ENCODE results near the gene DIPK1A. TPM values are rescaled to one million over a fixed set of nuclear protein-coding genes. Genes with fewer than 3 reads are reported as not detected.

DIPK1A gene
- total RNA-seq, 1 donor from 2014 or later = 5.6 TPM

DNA sequence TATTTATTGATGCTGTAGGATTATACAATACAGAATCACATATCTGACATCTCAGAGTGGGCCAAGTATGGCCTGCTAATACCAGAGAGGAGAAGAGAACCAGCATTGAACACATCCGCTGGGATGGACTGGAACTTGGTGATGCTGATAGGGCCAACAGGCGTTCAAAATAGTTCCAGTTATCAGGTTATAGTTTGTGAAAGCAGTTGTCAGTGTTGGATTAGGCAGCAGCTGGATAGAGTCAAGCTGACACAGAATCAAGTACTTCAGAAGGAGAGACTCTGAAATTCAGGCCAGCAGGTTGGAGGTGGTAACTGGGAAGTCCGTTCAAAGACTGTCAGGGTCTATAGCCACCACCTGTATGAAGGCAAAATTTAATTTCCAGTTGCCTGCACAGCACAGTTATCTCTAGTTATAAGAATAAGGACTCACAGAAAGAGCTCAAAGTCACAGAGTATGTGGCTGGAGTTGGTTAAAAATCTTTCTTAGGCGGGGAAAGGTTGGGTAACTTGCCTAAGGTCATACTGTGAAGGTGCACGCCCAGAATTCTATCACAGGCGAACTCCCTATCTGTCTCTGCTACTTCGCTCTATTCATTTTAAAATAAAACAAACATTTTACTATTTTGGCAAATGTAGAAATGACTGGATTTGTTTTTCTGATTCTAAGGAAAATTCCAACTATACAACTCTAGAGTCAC, 9.9 kb upstream of the DIPK1A start:
- ATAC-seq (no peak), DNase-seq (no peak)
- no peak for TF ChIP-seq CTCF (IDR thresholded peaks at IDR 0.05)

DNA sequence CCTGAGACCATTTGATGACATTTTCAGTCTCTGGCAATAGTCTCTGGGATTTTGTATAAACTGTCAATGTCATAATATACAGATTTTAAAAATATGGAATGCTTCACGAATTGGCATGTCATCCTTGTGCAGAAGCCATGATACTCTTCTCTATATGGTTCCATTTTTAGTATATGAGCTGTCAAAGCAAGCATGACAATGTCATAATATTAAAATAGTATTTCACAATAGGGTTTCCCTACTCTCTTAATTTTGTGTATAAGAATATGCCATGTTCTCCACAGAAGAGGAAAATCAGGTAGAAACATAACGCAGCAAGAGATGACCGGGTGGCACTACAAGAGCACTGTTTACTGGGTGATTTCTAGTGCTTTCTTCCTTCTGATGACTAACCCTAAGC, 8.3 kb upstream of the DIPK1A start:
- ATAC-seq (no peak), DNase-seq (no peak)
- no peak for TF ChIP-seq CTCF (IDR thresholded peaks at IDR 0.05)
- H3K36me3 ChIP-seq = no peaks in the 10 kb centered on the region
- peaks cover under 1% of the 10 kb centered on the region for H3K4me1 ChIP-seq
- H3K9me3 ChIP-seq = no peaks in the 10 kb centered on the region
- no peak overlapping the region for H3K27ac ChIP-seq
- no peak overlapping the region for H3K4me3 ChIP-seq
- no peaks in the 10 kb centered on the region for H3K27me3 ChIP-seq (ENCODE audit: low read depth)
- intact Hi-C loops (cut with DNase I) = no loop called here

More for the DNA sequence above, 9.9 kb upstream of the DIPK1A start:
- Histone ChIP-seq H3K4me3 (no peak overlapping the region), H3K27me3 (ENCODE audit: low read depth) (no peaks in the 10 kb centered on the region), H3K36me3 (no peaks in the 10 kb centered on the region), H3K9me3 (no peaks in the 10 kb centered on the region), H3K27ac (no peak overlapping the region), H3K4me1 (peaks cover 11% of the 10 kb centered on the region)
- intact Hi-C loops (cut with DNase I) = no loop called here

DNA sequence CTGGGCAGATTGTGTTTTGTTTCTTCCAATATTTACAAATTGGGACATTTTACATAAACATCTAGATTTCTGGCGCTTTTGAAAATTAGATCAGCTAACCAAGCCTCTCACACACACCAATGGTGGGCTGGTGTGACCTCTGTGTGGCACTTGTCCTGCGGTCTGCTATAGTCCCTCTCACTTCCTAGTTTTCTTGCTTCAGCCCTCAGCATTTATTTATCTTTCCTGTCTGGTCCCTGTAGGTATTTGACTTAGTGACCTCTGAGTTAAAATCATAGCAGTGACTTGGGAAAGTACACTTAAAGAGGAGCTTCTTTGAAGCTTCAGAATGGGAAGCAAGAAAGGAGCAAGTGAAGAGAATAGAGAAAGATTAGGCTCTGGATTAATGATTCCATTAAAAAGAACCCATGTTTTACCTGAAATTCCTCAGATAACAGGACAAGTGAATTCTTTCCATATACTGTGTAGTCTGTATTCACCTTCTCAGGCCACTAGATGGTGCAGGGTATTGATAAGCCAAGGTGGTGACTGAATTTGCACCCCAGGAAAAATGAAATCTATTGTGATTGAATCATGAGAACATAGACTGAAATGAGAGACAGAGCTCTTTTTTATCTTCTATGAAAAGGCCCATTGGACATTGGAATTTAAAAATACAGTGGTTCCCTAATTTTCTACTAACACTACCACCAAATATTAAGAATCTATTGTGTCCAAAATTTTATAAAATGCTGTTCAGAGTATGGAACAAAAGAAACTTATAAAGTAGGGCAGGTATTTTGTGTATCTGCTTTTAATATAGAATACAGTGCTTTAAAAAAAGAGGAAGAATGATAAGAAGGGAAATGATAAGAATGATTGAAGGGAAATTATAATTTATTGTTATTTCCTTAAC, 7.1 kb upstream of the DIPK1A start:
- Histone ChIP-seq H3K27ac (no peak overlapping the region), H3K9me3 (no peaks in the 10 kb centered on the region), H3K36me3 (no peaks in the 10 kb centered on the region), H3K4me3 (no peak overlapping the region), H3K4me1 (no peaks in the 10 kb centered on the region), H3K27me3 (ENCODE audit: low read depth) (no peaks in the 10 kb centered on the region)
- intact Hi-C loops (cut with DNase I) = no loop called here
- DNase-seq (no peak), ATAC-seq (peak; percentile 43 to 69)
- peak; percentile 45 for TF ChIP-seq CTCF (IDR thresholded peaks at IDR 0.05)

DNA sequence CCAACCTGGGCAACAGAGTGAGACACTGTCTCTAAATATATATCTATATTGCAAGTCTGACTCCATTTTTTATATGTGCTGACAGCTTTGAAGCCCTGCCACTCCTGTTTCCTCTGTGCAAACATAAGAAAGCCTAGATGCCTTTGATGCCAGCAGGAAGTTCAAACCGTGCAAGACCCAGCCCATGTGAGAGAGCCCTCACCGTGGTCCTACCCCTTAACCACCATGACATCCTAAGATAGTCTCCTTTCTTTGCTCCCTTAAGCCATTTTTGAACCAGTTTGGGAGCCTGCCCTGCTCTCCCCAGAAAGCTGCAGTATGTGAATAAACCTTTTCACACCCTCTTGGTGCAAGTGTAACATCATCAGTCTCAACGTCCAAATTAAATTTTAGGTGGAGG, 3.7 kb upstream of the DIPK1A start:
- DNase-seq = no peak
- H3K9me3 ChIP-seq = no peaks in the 10 kb centered on the region
- intact Hi-C loops (cut with DNase I) = no loop called here
- H3K4me1 ChIP-seq = peaks cover 14% of the 10 kb centered on the region
- no peak for ATAC-seq
- TF ChIP-seq CTCF (IDR thresholded peaks at IDR 0.05) = no peak
- no peak overlapping the region for H3K4me3 ChIP-seq
- no peak overlapping the region for H3K27ac ChIP-seq
- H3K36me3 ChIP-seq = no peaks in the 10 kb centered on the region
- no peaks in the 10 kb centered on the region for H3K27me3 ChIP-seq (ENCODE audit: low read depth)

DNA sequence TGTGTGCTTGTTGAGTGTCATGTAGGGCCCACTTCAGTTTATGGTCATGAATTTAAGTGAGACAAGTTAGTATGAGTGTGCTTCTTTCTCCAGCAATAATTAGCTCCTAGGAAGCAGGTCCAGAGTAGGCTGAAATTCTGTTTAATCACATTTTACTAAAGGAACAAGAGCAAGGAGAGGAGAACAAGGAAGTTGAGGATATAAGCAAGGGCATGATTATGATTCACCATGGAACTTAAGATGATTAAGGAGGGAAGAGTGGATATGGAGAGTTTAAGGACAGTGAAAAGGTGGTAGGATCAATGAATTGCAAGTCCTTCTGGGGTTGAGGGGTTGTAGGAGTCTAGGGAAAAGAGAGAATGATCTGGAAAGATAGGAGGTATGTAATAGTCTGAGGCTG, 3.1 kb upstream of the DIPK1A start:
- Histone ChIP-seq H3K27ac (no peak overlapping the region), H3K27me3 (ENCODE audit: low read depth) (no peaks in the 10 kb centered on the region), H3K36me3 (no peaks in the 10 kb centered on the region), H3K4me3 (no peak overlapping the region), H3K9me3 (no peaks in the 10 kb centered on the region), H3K4me1 (peaks cover 17% of the 10 kb centered on the region)
- DNase-seq (no peak), ATAC-seq (no peak)
- no peak for TF ChIP-seq CTCF (IDR thresholded peaks at IDR 0.05)
- intact Hi-C loops (cut with DNase I) = no loop called here

Measured in lower lobe of right lung (tissue), 2 donors.